Mesendoderm (in vitro differentiated cells): ENCODE measurements around the gene PPM1N.

Experiments used
- DNase-seq: peaks from one replicate; pipeline ENCODE4 v3.0.0; 2013
- H2AK5ac ChIP-seq: 2 replicates; pipeline ENCODE4 v1.6.1; 2013; ENCODE audit warnings: low read length, inconsistent platforms
- H2BK120ac ChIP-seq: 2 replicates; pipeline ENCODE4 v1.6.1; 2013; ENCODE audit warnings: low read depth, mild to moderate bottlenecking, low read length, moderate library complexity, mixed read lengths
- H2BK15ac ChIP-seq: replicated peaks from 2 replicates; pipeline ENCODE4 v1.6.1; 2013; ENCODE audit warnings: low read depth, mild to moderate bottlenecking, moderate library complexity
- H2BK5ac ChIP-seq: 2 replicates; pipeline ENCODE4 v1.6.1; 2013; ENCODE audit warnings: low read length, inconsistent platforms
- H3K18ac ChIP-seq: 2 replicates; pipeline ENCODE4 v1.6.1; 2013; ENCODE audit warnings: mild to moderate bottlenecking, low read length, mixed read lengths
- H3K23ac ChIP-seq: one replicate; pipeline ENCODE4 v1.6.1; 2013; ENCODE audit warnings: low read length
- H3K27ac ChIP-seq: 2 replicates; pipeline ENCODE4 v1.5.1; 2013; ENCODE audit warnings: low read depth, mild to moderate bottlenecking, inconsistent platforms, low read length, moderate library complexity
- H3K27me3 ChIP-seq: 2 replicates; pipeline ENCODE4 v1.6.1; 2013; ENCODE audit warnings: low read length, control low read depth, mild to moderate bottlenecking, inconsistent platforms; ENCODE audit not compliant: insufficient read depth, poor library complexity
- H3K36me3 ChIP-seq: 2 replicates; pipeline ENCODE4 v1.6.1; 2013; ENCODE audit warnings: low read length, inconsistent platforms; ENCODE audit not compliant: control insufficient read depth, insufficient read depth
- H3K4ac ChIP-seq: one replicate; pipeline ENCODE4 v1.6.1; 2013; ENCODE audit warnings: low read depth, mild to moderate bottlenecking, low read length, moderate library complexity
- H3K4me1 ChIP-seq: 2 replicates; pipeline ENCODE4 v1.6.1; 2013; ENCODE audit warnings: low read depth, low read length, inconsistent platforms; ENCODE audit not compliant: control insufficient read depth
- H3K4me2 ChIP-seq: 2 replicates; pipeline ENCODE4 v1.6.1; 2013; ENCODE audit warnings: low read length
- H3K4me3 ChIP-seq: 2 replicates; pipeline ENCODE4 v1.5.1; 2013; ENCODE audit warnings: mild to moderate bottlenecking, low read length
- H3K56ac ChIP-seq: one replicate; pipeline ENCODE4 v1.6.1; 2013; ENCODE audit warnings: low read length
- H3K79me1 ChIP-seq: 2 replicates; pipeline ENCODE4 v1.6.1; 2013; ENCODE audit warnings: low read length, inconsistent platforms
- H3K79me2 ChIP-seq: 2 replicates; pipeline ENCODE4 v1.6.1; 2013; ENCODE audit warnings: mild to moderate bottlenecking, low read length; ENCODE audit not compliant: control insufficient read depth, insufficient read depth
- H3K9ac ChIP-seq: 2 replicates; pipeline ENCODE4 v1.6.1; 2013; ENCODE audit warnings: low read length, inconsistent platforms
- H4K5ac ChIP-seq: one replicate; pipeline ENCODE4 v1.6.1; 2013; ENCODE audit warnings: low read length
- H4K8ac ChIP-seq: one replicate; pipeline ENCODE4 v1.6.1; 2013; ENCODE audit warnings: low read depth, mild to moderate bottlenecking, control low read depth, low read length, moderate library complexity
- WGBS: extraction: QIAGEN DNeasy Blood & Tissue Kit; methylation state at CpG from one replicate; pipeline ENCODE4 v1.1.7; 2013; ENCODE audit warnings: low lambda C conversion rate, missing lambda C conversion rate; ENCODE audit not compliant: insufficient coverage; ENCODE audit errors: extremely low coverage; 5-methylcytosine and 5-hydroxymethylcytosine counted together

The PPM1N gene

DNA sequence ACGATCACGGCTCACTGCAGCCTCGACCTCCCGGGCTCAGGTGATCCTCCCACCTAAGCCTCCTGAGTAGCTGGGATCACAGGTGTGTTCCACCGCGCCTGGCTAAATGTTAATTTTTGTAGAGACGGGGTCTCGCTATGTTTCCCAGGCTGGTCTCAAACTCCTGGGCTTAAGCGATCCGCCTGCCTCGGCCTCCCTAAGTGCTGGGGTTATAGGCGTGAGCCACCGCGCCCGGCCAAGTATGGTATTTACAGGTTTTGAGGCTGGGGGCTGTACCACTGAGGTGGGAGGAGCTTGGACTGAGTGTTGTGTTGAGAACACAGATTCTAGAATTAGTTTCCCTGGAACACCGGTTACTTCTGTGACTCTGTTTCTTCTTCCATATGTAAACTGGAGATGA is 452 bp upstream of the PPM1N start:
- Histone ChIP-seq H3K18ac (no peak overlapping the region), H3K4me1 (peaks cover 4% of the 10 kb centered on the region), H4K5ac (no peak overlapping the region), H2BK5ac (no peak overlapping the region), H3K79me1 (no peaks in the 10 kb centered on the region), H3K56ac (peak overlapping the region; percentile 7), H3K4me3 (no peak overlapping the region), H4K8ac (no peak overlapping the region), H3K27me3 (no peaks in the 10 kb centered on the region), H3K27ac (no peak overlapping the region), H3K36me3 (no peaks in the 10 kb centered on the region), H3K4ac (no peak overlapping the region), H3K9ac (no peak overlapping the region), H3K4me2 (no peak overlapping the region), H2BK120ac (no peak overlapping the region), H2AK5ac (no peak overlapping the region), H3K23ac (no peak overlapping the region), H2BK15ac (no peak overlapping the region), H3K79me2 (no peaks in the 10 kb centered on the region)
- WGBS: no CpG with 5 or more reads among the region's 16 CpGs
- DNase-seq: no peak

- no peak overlapping the region for H3K18ac ChIP-seq
- no peak overlapping the region for H3K23ac ChIP-seq
- H3K79me1 ChIP-seq: no peaks in the 10 kb centered on the region
- WGBS: no CpG with 5 or more reads among the region's 37 CpGs
- H2AK5ac ChIP-seq: no peak overlapping the region
- H2BK15ac ChIP-seq: no peak overlapping the region
- no peak overlapping the region for H2BK120ac ChIP-seq
- H3K4me1 ChIP-seq: peaks cover 4% of the 10 kb centered on the region
- no peak overlapping the region for H4K8ac ChIP-seq
- H2BK5ac ChIP-seq: no peak overlapping the region
- DNase-seq: peak; percentile 98
- no peaks in the 10 kb centered on the region for H3K36me3 ChIP-seq
- H3K79me2 ChIP-seq: no peaks in the 10 kb centered on the region
- peak overlapping the region; percentile 65 for H3K4me2 ChIP-seq
- H3K56ac ChIP-seq: peak overlapping the region; percentile 79
- no peaks in the 10 kb centered on the region for H3K27me3 ChIP-seq
- no peak overlapping the region for H3K27ac ChIP-seq
- H4K5ac ChIP-seq: no peak overlapping the region
- peak overlapping the region; percentile 63 for H3K9ac ChIP-seq
- H3K4ac ChIP-seq: no peak overlapping the region
- H3K4me3 ChIP-seq: peak overlapping the region; percentile 9
These were observed 1.2 kb downstream of the PPM1N start for GRCh38 chr19:45499196-45500180.

DNA sequence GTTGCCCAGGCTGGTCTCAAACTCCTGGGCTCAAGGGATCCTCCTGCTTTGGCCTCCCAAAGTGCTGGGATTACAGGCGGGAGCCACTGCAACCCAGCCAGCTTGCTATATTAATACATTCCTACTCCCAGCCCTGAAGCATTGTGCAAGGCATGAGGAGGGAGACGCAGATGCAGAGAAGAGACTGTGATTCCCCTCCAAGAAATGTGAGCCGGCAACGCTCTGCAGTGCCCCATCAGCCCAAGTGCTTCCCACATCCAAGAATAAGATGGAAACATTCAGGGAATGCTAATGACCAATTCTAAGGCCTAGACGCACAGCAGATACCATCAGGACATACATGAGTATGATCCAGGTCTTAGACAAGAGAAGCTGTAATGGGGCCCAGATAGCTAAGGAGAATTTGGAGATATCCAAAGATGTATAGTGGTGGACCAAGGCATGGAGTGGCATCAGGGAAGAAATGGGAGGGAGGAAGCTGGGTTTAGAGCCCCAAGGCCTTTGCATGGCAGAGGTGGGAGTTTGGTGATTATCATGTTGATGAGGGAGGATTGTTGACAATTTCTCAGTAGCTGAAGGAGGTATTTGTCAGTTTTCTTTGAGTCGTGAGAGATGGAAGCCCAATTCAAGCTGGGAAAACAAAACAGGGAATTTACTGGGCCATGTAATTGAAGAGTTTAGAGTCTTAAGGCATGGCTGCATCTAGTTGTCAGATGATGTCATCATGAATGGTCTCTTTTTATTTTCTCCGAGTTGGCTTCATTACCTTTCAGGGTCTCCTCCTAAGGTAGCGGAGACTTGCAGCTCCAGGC is 2.9 kb downstream of the PPM1N start:
- H3K4me3 ChIP-seq: no peak overlapping the region
- no peak for DNase-seq
- WGBS: no CpG with 5 or more reads among the region's 8 CpGs

GRCh38 chr19:45501730-45502014 is 3.4 kb downstream of the PPM1N start:
- H3K4ac ChIP-seq: no peak overlapping the region
- H3K56ac ChIP-seq: no peak overlapping the region
- H3K27ac ChIP-seq: no peak overlapping the region
- H3K18ac ChIP-seq: no peak overlapping the region
- no peak overlapping the region for H2AK5ac ChIP-seq
- peaks cover 4% of the 10 kb centered on the region for H3K4me1 ChIP-seq
- no peaks in the 10 kb centered on the region for H3K27me3 ChIP-seq
- H4K5ac ChIP-seq: no peak overlapping the region
- no peak overlapping the region for H2BK120ac ChIP-seq
- H3K79me1 ChIP-seq: no peaks in the 10 kb centered on the region
- H3K4me2 ChIP-seq: no peak overlapping the region
- no peak overlapping the region for H3K9ac ChIP-seq
- no peak overlapping the region for H4K8ac ChIP-seq
- H3K79me2 ChIP-seq: no peaks in the 10 kb centered on the region
- H3K23ac ChIP-seq: no peak overlapping the region
- H2BK5ac ChIP-seq: no peak overlapping the region
- H2BK15ac ChIP-seq: no peak overlapping the region
- no peaks in the 10 kb centered on the region for H3K36me3 ChIP-seq
- no peak for DNase-seq
- no CpG with 5 or more reads among the region's 2 CpGs for whole genome bisulfite sequencing
- no peak overlapping the region for H3K4me3 ChIP-seq

More for the DNA sequence above, 2.9 kb downstream of the PPM1N start:
- Histone ChIP-seq H2BK120ac (no peak overlapping the region), H4K8ac (no peak overlapping the region), H2BK15ac (no peak overlapping the region), H3K79me2 (no peaks in the 10 kb centered on the region), H3K79me1 (no peaks in the 10 kb centered on the region), H4K5ac (no peak overlapping the region), H3K23ac (no peak overlapping the region), H2AK5ac (no peak overlapping the region), H3K36me3 (no peaks in the 10 kb centered on the region), H3K4me1 (peaks cover 4% of the 10 kb centered on the region), H3K9ac (no peak overlapping the region), H2BK5ac (no peak overlapping the region), H3K18ac (no peak overlapping the region), H3K4me2 (no peak overlapping the region), H3K27me3 (no peaks in the 10 kb centered on the region), H3K27ac (no peak overlapping the region), H3K4ac (no peak overlapping the region), H3K56ac (no peak overlapping the region)

- Histone ChIP-seq H2BK15ac (no peak overlapping the region), H3K18ac (no peak overlapping the region), H3K4me1 (peaks cover 4% of the 10 kb centered on the region), H2BK5ac (no peak overlapping the region), H3K27ac (no peak overlapping the region), H3K79me2 (no peaks in the 10 kb centered on the region), H2AK5ac (no peak overlapping the region), H3K4me3 (no peak overlapping the region), H4K5ac (no peak overlapping the region), H3K4me2 (no peak overlapping the region), H4K8ac (no peak overlapping the region), H3K9ac (no peak overlapping the region), H3K36me3 (no peaks in the 10 kb centered on the region), H3K79me1 (no peaks in the 10 kb centered on the region), H3K27me3 (no peaks in the 10 kb centered on the region), H3K23ac (no peak overlapping the region), H2BK120ac (no peak overlapping the region), H3K4ac (no peak overlapping the region), H3K56ac (no peak overlapping the region)
- WGBS: no CpG with 5 or more reads among the region's 5 CpGs
- no peak for DNase-seq
These were observed 3.9 kb downstream of the PPM1N start for GRCh38 chr19:45502111-45502510.
